Heart right ventricle (tissue), 16 donors: Measurements from ENCODE around the gene SLC51A. TPM values are rescaled to one million over a fixed set of nuclear protein-coding genes. Genes with fewer than 3 reads are reported as not detected.
"Not testable (repeated sequence)": the region's sequence is repeated elsewhere in the genome, so short reads cannot be mapped to it uniquely, and the experiment has no call there.

Experiments
- ATAC-seq, 8 donors: fragments of 200-7000 bp; cut with Tn5 transposase; one replicate each; pipeline ENCODE4 v1.9.1; 2020; ENCODE audit warnings: mild to moderate bottlenecking in 8 of 8, moderate library complexity in 8 of 8, moderate number of reproducible peaks in 1 of 8
- DNase-seq, 2 donors: peaks; one replicate each; pipeline ENCODE4 v3.0.0-alpha.2; 2020
- H3K27ac ChIP-seq, 10 donors: fragments of 200-600 bp; sonication (generic) in 2 of 10; one replicate each; pipeline versions ENCODE4 v1.5.0 to v1.8.0; 2020 to 2022; ENCODE audit warnings: mild to moderate bottlenecking in 3 of 10
- H3K27me3 ChIP-seq, 7 donors: fragments of 200-600 bp; one replicate each; pipeline ENCODE4 v1.8.0; 2021 to 2022; ENCODE audit warnings: mild to moderate bottlenecking in 2 of 7
- H3K36me3 ChIP-seq, 9 donors: fragments of 200-600 bp; sonication (generic) in 1 of 9; one replicate each; pipeline versions ENCODE4 v1.5.0 to v1.8.0; 2020 to 2022; ENCODE audit warnings: mild to moderate bottlenecking in 2 of 9
- H3K4me1 ChIP-seq, 9 donors: fragments of 200-600 bp; sonication (generic) in 1 of 9; one replicate each; pipeline versions ENCODE4 v1.5.0 to v1.8.0; 2020 to 2022; ENCODE audit warnings: mild to moderate bottlenecking in 4 of 9
- H3K4me3 ChIP-seq, 10 donors: fragments of 200-600 bp; sonication (generic) in 2 of 10; one replicate each; pipeline versions ENCODE4 v1.5.0 to v1.8.0; 2020 to 2022; ENCODE audit warnings: mild to moderate bottlenecking in 7 of 10, moderate library complexity in 2 of 10
- H3K9me3 ChIP-seq, 11 donors: fragments of 200-600 bp in 10 of 11; sonication (generic) in 2 of 11; one replicate each; pipeline versions ENCODE4 v1.5.0 to v1.8.0; 2013 to 2022; ENCODE audit warnings: mild to moderate bottlenecking in 2 of 11, control low read depth in 1 of 11, moderate library complexity in 1 of 11
- CTCF ChIP-seq, 9 donors: fragments of 200-600 bp; sonication (generic) in 2 of 9; IDR thresholded peaks; one replicate each; pipeline versions ENCODE4 v1.5.0 to v1.8.0; 2021 to 2022; ENCODE audit warnings: antibody characterized with exemption in 9 of 9, mild to moderate bottlenecking in 5 of 9, moderate library complexity in 1 of 9
- WGBS, 2 donors: extraction: QIAGEN DNeasy Blood & Tissue Kit; methylation state at CpG; one replicate each; pipeline ENCODE4 v1.1.7; 2013; ENCODE audit warnings: inconsistent platforms in 1 of 2; 5-methylcytosine and 5-hydroxymethylcytosine counted together
- intact Hi-C, 10 donors: fragments of 100-400 bp; cut with DNase I; formaldehyde crosslinking; loops; one replicate each; pipeline versions ENCODE4 v1.11.1 to v1.14.2; 2022
- polyA plus RNA-seq, 2 donors: library from polyadenylated mRNA; stranded (reverse); fragments of 200-250 nt; gene quantifications; one replicate each; pipeline ENCODE4 v1.2.3, GENCODE V29; 2013
- total RNA-seq, 10 donors: library from RNA; stranded (reverse); fragmentation: NEBNext Ultra II Directional in 3 of 10; extraction: Animal tissue kit (Norgen Biotek cat#: 25700) in 3 of 10; gene quantifications; one replicate each; pipeline versions ENCODE4 v1.2.1 to v1.2.4, GENCODE V29; 2021 to 2023
- donor health status: Arrhythmogenic right ventricular cardiomyopathy.
- donor health status: ischemic (EF 13 %, LVEDD 7.1; RV severe dilation, severe dysfunction).
- donor health status: healthy with polysubstance abuse.
- donor health status: DM: no; HTN: yes; CAD: no.
- donor health status: DM: no; HTN: no; CAD: no.
- donor health status: ischemic (EF 25% LVEDD 6.9; RV normal size, moderate dysfunction).
- donor health status: ischemic (EF 25% LVEDD 5.7; RV mildly dilated, moderate dysfunction).
- donor health status: healthy.
- donor health status: DM: yes; HTN: yes; CAD: no.
- donor health status: Ischemic cardiomyopathy.
- donor health status: ischemic (EF 35%, LVEDD 5.7; RV mildly dilated, moderate dysfunction).
- donor health status: nonischemic (EF 11% LVEDD 7.7; RV severe dilation, severe dysfunction).
- donor health status: DM: yes; HTN: yes; CAD: no.
- donor health status: PGD.
- donor health status: ischemic (EF 29% LVEDD 5.4; RV normal size, mild dysfunction).
- donor health status: nonischemic (EF 23%, LVEDD 6.1; RV moderate dilation, normal function).

The SLC51A gene
- total and polyA plus RNA-seq, 12 donors, result 0.23 to 1.0 (median 0.52) TPM; not detected in 7

- Histone ChIP-seq H3K36me3 (no peaks in the 10 kb centered on the region), H3K27ac (no peak overlapping the region), H3K4me3 (no peak overlapping the region), H3K9me3 (peaks cover 0 to 3% (median 0%) of the 10 kb centered on the region in 11 donors), H3K27me3 (peaks cover 0 to 17% (median 6%) of the 10 kb centered on the region in 7 donors), H3K4me1 (peaks cover 0 to 3% (median 0%) of the 10 kb centered on the region in 9 donors)
- intact Hi-C loops, result no loop called here
- TF ChIP-seq CTCF (IDR thresholded peaks at IDR 0.05), result no peak
- ATAC-seq (peak in 5 of 8 donors; percentile 19 to 28 (median 21)), DNase-seq (no peak)
- WGBS, 2 donors, result 90 to 93% methylated on average over 24 of the region's 24 CpGs
Measured at GRCh38 chr3:196208942-196209695, 7.2 kb upstream of the SLC51A start.

- DNase-seq, H3K36me3 ChIP-seq, ATAC-seq, H3K4me3 ChIP-seq, H3K9me3 ChIP-seq, H3K4me1 ChIP-seq, intact Hi-C loops, H3K27ac ChIP-seq: not testable (repeated sequence)
- peaks cover 3 to 25% (median 10%) of the 10 kb centered on the region in 7 donors for H3K27me3 ChIP-seq
- WGBS, 2 donors, result 88 to 95% methylated on average over 11 of the region's 11 CpGs
Measured at GRCh38 chr3:196209944-196210672, 6.2 kb upstream of the SLC51A start.

- no peak for DNase-seq
- intact Hi-C loops, result no loop called here
Measured at GRCh38 chr3:196210673-196211556, 5.4 kb upstream of the SLC51A start, which contains the start of gene ZDHHC19. Gene ZDHHC19 (minus strand): TSS chr3:196211400. CDS start chr3:196211315, 85 bp downstream.

More at GRCh38 chr3:196210673-196211556, 5.4 kb upstream of the SLC51A start, which contains the start of gene ZDHHC19:
- no peaks in the 10 kb centered on the region for H3K9me3 ChIP-seq
- H3K36me3 ChIP-seq, result no peaks in the 10 kb centered on the region
- H3K4me1 ChIP-seq, result peaks cover 0 to 3% (median 0%) of the 10 kb centered on the region in 9 donors
- peaks cover 3 to 28% (median 17%) of the 10 kb centered on the region in 7 donors for H3K27me3 ChIP-seq
- no peak within 1 kb of the TSS for H3K4me3 ChIP-seq
- no peak within 1 kb of the TSS for H3K27ac ChIP-seq
- 69 to 70% methylated on average over 23 of the region's 23 CpGs for WGBS, 2 donors
- TF ChIP-seq CTCF (IDR thresholded peaks at IDR 0.05), result no peak
- no peak for ATAC-seq
